WTC11 (cell line): ENCODE results near the gene PAWR. TPM values are rescaled to one million over a fixed set of nuclear protein-coding genes. Genes with fewer than 3 reads are reported as not detected.

Source experiments
- ATAC-seq: fragments of 200-7000 bp; cut with Tn5 transposase; 2 replicates; pipeline ENCODE4 v1.10.0; 2021; ENCODE audit warnings: mild to moderate bottlenecking, moderate library complexity
- CTCF ChIA-PET: fragments of 300-600 bp; sonication (Branson Sonifier 250); formaldehyde crosslinking; loops from one replicate; lab custom pipeline; 2021; ENCODE audit warnings: antibody characterized with exemption; lab: Charles Lee
- POLR2A ChIA-PET: fragments of 350-600 bp; sonication (Branson Sonifier 250); formaldehyde crosslinking; loops from one replicate; lab custom pipeline; 2021; ENCODE audit warnings: antibody characterized with exemption; lab: Charles Lee
- DNase-seq: peaks from one replicate; pipeline ENCODE4 v3.0.0; 2021; ENCODE audit warnings: low spot score
- H3K27ac Mint-ChIP-seq: 2 replicates; pipeline ENCODE4 v1.8.0; 2021; ENCODE audit warnings: mixed read lengths
- H3K27me3 Mint-ChIP-seq: 2 replicates; pipeline ENCODE4 v1.8.0; 2021; ENCODE audit warnings: low read depth, mild to moderate bottlenecking, moderate library complexity, mixed read lengths
- H3K36me3 Mint-ChIP-seq: 2 replicates; pipeline ENCODE4 v1.8.0; 2021; ENCODE audit warnings: mixed read lengths
- H3K4me1 Mint-ChIP-seq: 2 replicates; pipeline ENCODE4 v1.8.0; 2022; ENCODE audit warnings: mixed read lengths
- H3K4me3 Mint-ChIP-seq: 2 replicates; pipeline ENCODE4 v1.8.0; 2021; ENCODE audit warnings: mild to moderate bottlenecking, moderate library complexity, mixed read lengths
- H3K9me3 Mint-ChIP-seq: 2 replicates; pipeline ENCODE4 v1.8.0; 2021; ENCODE audit warnings: mixed read lengths
- CREB1 ChIP-seq: sonication (generic); formaldehyde crosslinking; IDR thresholded peaks from 2 replicates; pipeline ENCODE4 v1.8.0; 2023; ENCODE audit warnings: mild to moderate bottlenecking, missing genetic modification reagents
- E2F1 ChIP-seq: sonication (generic); formaldehyde crosslinking; IDR thresholded peaks from 2 replicates; pipeline ENCODE4 v1.8.0; 2022; ENCODE audit warnings: mild to moderate bottlenecking, missing genetic modification reagents
- ERG ChIP-seq: fragments of 250-450 bp; sonication (Bioruptor Pico); IDR thresholded peaks from 2 replicates; pipeline ENCODE4 v1.8.0; 2021; ENCODE audit warnings: mild to moderate bottlenecking
- ESRRA ChIP-seq: sonication (generic); formaldehyde crosslinking; IDR thresholded peaks from 2 replicates; pipeline ENCODE4 v1.8.1; 2022; ENCODE audit warnings: mild to moderate bottlenecking, missing genetic modification reagents, borderline replicate concordance
- GABPB1 ChIP-seq: sonication (generic); formaldehyde crosslinking; IDR thresholded peaks from 2 replicates; pipeline ENCODE4 v1.8.1; 2023; ENCODE audit warnings: mild to moderate bottlenecking, missing genetic modification reagents
- HMGXB4 ChIP-seq: sonication (generic); formaldehyde crosslinking; IDR thresholded peaks from 2 replicates; pipeline ENCODE4 v1.8.1; 2023; ENCODE audit warnings: mild to moderate bottlenecking, moderate library complexity, missing genetic modification reagents
- NR1H2 ChIP-seq: sonication (generic); formaldehyde crosslinking; IDR thresholded peaks from 2 replicates; pipeline ENCODE4 v1.9.0; 2021; ENCODE audit warnings: mild to moderate bottlenecking, moderate library complexity, missing genetic modification reagents
- NR3C1 ChIP-seq: sonication (generic); formaldehyde crosslinking; conservative IDR thresholded peaks from 2 replicates; pipeline ENCODE4 v1.8.1; 2023; ENCODE audit warnings: low read depth, mild to moderate bottlenecking, missing genetic modification reagents
- PREB ChIP-seq: sonication (generic); formaldehyde crosslinking; IDR thresholded peaks from 2 replicates; pipeline ENCODE4 v1.8.1; 2022; ENCODE audit warnings: mild to moderate bottlenecking, missing genetic modification reagents, moderate library complexity, borderline replicate concordance
- SMAD3 ChIP-seq: sonication (generic); formaldehyde crosslinking; IDR thresholded peaks from 2 replicates; pipeline ENCODE4 v1.8.0; 2022; ENCODE audit warnings: missing genetic modification reagents, mild to moderate bottlenecking, borderline replicate concordance
- TEAD1 ChIP-seq: sonication (generic); formaldehyde crosslinking; IDR thresholded peaks from 2 replicates; pipeline ENCODE4 v1.8.0; 2022; ENCODE audit warnings: mild to moderate bottlenecking, missing genetic modification reagents
- ZBTB43 ChIP-seq: sonication (generic); formaldehyde crosslinking; IDR thresholded peaks from 2 replicates; pipeline ENCODE4 v1.8.1; 2023; ENCODE audit warnings: mild to moderate bottlenecking, missing genetic modification reagents
- ZNF396 ChIP-seq: fragments of 250-450 bp; sonication (Bioruptor Pico); IDR thresholded peaks from 2 replicates; pipeline ENCODE4 v1.8.0; 2021; ENCODE audit warnings: mild to moderate bottlenecking, moderate library complexity, borderline replicate concordance
- ZSCAN18 ChIP-seq: fragments of 250-450 bp; sonication (Bioruptor Pico); IDR thresholded peaks from 2 replicates; pipeline ENCODE4 v2.1.2; 2022; ENCODE audit warnings: mild to moderate bottlenecking, moderate library complexity
- total RNA-seq: library from RNA; stranded (reverse); gene quantifications from 3 replicates; pipeline ENCODE4 v1.2.3, GENCODE V29; 2021

The PAWR gene
- total RNA-seq, 1 experiment from 2014 or later, result 397 TPM

GRCh38 chr12:79655036-79655435, 35.7 kb downstream of the PAWR start (continued):
- TF ChIP-seq ZSCAN18 (CRISPR knock-in tag) (no peak), SMAD3 (no peak), CREB1 (CRISPR knock-in tag) (no peak), ERG (CRISPR knock-in tag) (no peak), NR1H2 (no peak), HMGXB4 (no peak), ESRRA (CRISPR knock-in tag) (no peak), GABPB1 (CRISPR knock-in tag) (no peak)

GRCh38 chr12:79652521-79652920, 38.2 kb downstream of the PAWR start:
- no peak for ATAC-seq
- ChIA-PET POLR2A (interaction anchor here (1.0 kb wide), 1 partner anchor 10 kb away, joined by 3 read pairs; no protein-coding TSS in a partner anchor), CTCF (no interaction called here)
- no peak for DNase-seq
- TF ChIP-seq E2F1 (CRISPR knock-in tag) (no peak), NR3C1 (no peak), ZBTB43 (CRISPR knock-in tag) (no peak)
- peaks cover 8% of the 10 kb centered on the region for H3K9me3 Mint-ChIP-seq
- H3K36me3 Mint-ChIP-seq, result peaks cover 27% of the 10 kb centered on the region
- no peaks in the 10 kb centered on the region for H3K27me3 Mint-ChIP-seq
- no peak overlapping the region for H3K4me3 Mint-ChIP-seq
- H3K4me1 Mint-ChIP-seq, result peaks cover 82% of the 10 kb centered on the region
- H3K27ac Mint-ChIP-seq, result no peak overlapping the region

GRCh38 chr12:79650440-79650839, 40.3 kb downstream of the PAWR start:
- no peak overlapping the region for H3K27ac Mint-ChIP-seq
- H3K9me3 Mint-ChIP-seq, result peaks cover 13% of the 10 kb centered on the region
- TF ChIP-seq ESRRA (CRISPR knock-in tag) (no peak), ZNF396 (CRISPR knock-in tag) (no peak), PREB (CRISPR knock-in tag) (no peak), TEAD1 (no peak)
- ChIA-PET POLR2A (interaction anchor here (0.7 kb wide), 1 partner anchor 31 kb away, joined by 5 read pairs; no protein-coding TSS in a partner anchor), CTCF (no interaction called here)
- peaks cover 78% of the 10 kb centered on the region for H3K4me1 Mint-ChIP-seq
- H3K36me3 Mint-ChIP-seq, result peaks cover 31% of the 10 kb centered on the region
- DNase-seq (no peak), ATAC-seq (no peak)
- H3K4me3 Mint-ChIP-seq, result no peak overlapping the region
- H3K27me3 Mint-ChIP-seq, result no peaks in the 10 kb centered on the region
